BJ (cell line): ENCODE measurements around the gene MAGED2. TPM values are rescaled to one million over a fixed set of nuclear protein-coding genes. Genes with fewer than 3 reads are reported as not detected.
A peak's percentile ranks its signal among the peaks of the same experiment; 100 is the strongest.

Experiments
- CTCF ChIA-PET: fragments of 350-600 bp; formaldehyde crosslinking; extraction: SDS; loops from one replicate; lab custom pipeline; 2021; ENCODE audit warnings: antibody characterized with exemption, inconsistent platforms; lab: Yijun Ruan, JAX
- POLR2A ChIA-PET: fragments of 300-600 bp; sonication (Branson Sonifier 250); formaldehyde crosslinking; extraction: SDS; loops from one replicate; lab custom pipeline; 2021; ENCODE audit warnings: antibody characterized with exemption; lab: Charles Lee
- DNase-seq: peaks from one replicate; pipeline ENCODE4 v3.0.0-alpha.2; 2011; ENCODE audit warnings: low read depth
- H3K27me3 ChIP-seq: 2 replicates; pipeline ENCODE4 v1.6.0; 2011; ENCODE audit warnings: low read length; ENCODE audit not compliant: control insufficient read depth, insufficient read depth
- H3K36me3 ChIP-seq: 2 replicates; pipeline ENCODE4 v1.5.1; 2011; ENCODE audit warnings: low read length; ENCODE audit not compliant: control insufficient read depth, insufficient read depth
- H3K4me3 ChIP-seq: 2 replicates; pipeline ENCODE4 v1.5.1; 2011; ENCODE audit warnings: low read depth, mild to moderate bottlenecking, control low read depth, low read length
- polyA plus RNA-seq: library from polyadenylated mRNA; depleted of rRNA; stranded (reverse); fragments of >200 nt; gene quantifications from 2 replicates; pipeline ENCODE4 v1.2.3, GENCODE V29; 2011
- TF ChIP-seq, protein P1 (sequence below): IDR thresholded peaks from 2 replicates; pipeline ENCODE4 v1.5.1; 2011; ENCODE audit warnings: low read depth, mild to moderate bottlenecking, control low read depth, inconsistent platforms, low read length, moderate library complexity; ENCODE audit not compliant: insufficient read depth

Gene MAGED2
- polyA plus RNA-seq, 1 experiment, result 298 TPM

DNA sequence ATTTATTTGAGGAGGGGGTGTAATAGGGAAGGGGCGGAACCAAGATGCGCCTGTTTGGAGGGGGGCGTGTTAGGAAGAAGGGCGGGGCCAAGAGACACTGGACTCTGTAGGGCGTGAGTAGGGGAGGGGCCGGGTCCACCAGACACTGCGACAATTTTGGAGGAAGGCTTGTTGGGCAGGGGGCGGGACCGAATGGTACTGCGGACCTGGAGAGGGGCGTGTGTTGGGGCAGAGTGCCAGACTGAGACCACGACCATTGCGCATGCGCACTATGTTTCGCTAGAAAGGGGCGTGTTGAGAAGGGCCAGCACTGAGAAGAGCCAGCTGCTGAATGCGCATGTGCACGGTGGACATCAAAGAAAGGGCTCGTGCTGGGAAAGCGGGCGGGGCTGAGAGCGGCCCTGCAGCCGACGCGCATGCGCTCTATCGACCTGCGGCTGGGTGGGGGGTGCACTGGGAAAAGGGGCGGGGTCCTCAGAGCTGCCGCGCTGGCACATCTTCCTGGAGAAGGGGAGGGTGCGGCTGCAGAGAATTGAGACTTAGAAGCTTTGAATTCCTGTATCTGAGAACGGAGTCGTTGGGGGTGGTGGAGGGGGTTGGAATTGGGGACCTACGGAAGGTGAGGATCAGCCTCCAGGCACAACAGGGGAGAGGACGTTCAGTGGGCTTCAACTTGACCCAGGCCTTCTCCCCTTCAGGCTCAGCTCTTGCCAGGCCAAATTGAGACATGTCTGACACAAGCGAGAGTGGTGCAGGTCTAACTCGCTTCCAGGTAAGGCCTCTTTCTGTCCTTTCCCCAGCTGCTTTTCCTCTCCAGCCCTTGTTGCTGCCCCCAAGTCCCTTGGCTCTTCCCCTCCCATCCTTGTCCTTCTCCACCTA lies 1.3 kb downstream of the MAGED2 start:
- H3K4me3 ChIP-seq, result peak overlapping the region; percentile 61
- ChIA-PET CTCF (no interaction called here), POLR2A (interaction anchor here (0.6 to 1.0 kb wide), 4 partner anchors 9 to 345 kb away, joined by 4 to 14 read pairs (median 9); no protein-coding TSS in a partner anchor)
- TF ChIP-seq, protein P1, sequence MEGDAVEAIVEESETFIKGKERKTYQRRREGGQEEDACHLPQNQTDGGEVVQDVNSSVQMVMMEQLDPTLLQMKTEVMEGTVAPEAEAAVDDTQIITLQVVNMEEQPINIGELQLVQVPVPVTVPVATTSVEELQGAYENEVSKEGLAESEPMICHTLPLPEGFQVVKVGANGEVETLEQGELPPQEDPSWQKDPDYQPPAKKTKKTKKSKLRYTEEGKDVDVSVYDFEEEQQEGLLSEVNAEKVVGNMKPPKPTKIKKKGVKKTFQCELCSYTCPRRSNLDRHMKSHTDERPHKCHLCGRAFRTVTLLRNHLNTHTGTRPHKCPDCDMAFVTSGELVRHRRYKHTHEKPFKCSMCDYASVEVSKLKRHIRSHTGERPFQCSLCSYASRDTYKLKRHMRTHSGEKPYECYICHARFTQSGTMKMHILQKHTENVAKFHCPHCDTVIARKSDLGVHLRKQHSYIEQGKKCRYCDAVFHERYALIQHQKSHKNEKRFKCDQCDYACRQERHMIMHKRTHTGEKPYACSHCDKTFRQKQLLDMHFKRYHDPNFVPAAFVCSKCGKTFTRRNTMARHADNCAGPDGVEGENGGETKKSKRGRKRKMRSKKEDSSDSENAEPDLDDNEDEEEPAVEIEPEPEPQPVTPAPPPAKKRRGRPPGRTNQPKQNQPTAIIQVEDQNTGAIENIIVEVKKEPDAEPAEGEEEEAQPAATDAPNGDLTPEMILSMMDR, result no peak
- peak; percentile 81 for DNase-seq
- H3K36me3 ChIP-seq, result peaks cover 15% of the 10 kb centered on the region
- H3K27me3 ChIP-seq, result no peaks in the 10 kb centered on the region

DNA sequence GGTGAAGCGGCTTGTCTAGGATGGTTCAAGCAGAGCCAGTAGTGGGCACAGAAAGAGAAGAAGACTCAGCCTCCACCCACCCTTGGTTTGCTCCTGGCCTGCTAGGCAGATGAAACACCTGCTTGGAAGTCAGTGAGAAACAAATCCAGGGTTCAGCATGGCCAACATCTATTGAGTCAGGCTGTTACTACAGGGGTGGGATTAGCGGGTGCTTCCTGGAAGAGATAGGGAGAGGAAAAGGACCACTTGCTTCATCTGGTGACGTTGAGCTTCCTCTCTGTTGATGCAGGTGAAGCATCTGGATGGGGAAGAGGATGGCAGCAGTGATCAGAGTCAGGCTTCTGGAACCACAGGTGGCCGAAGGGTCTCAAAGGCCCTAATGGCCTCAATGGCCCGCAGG lies 3.0 kb downstream of the MAGED2 start:
- DNase-seq, result no peak
- Histone ChIP-seq H3K4me3 (peak overlapping the region; percentile 61), H3K27me3 (no peaks in the 10 kb centered on the region), H3K36me3 (peaks cover 25% of the 10 kb centered on the region)
- CTCF ChIA-PET, result no interaction called here
- POLR2A ChIA-PET, result no interaction called here
- TF ChIP-seq, protein P1, result no peak

DNA sequence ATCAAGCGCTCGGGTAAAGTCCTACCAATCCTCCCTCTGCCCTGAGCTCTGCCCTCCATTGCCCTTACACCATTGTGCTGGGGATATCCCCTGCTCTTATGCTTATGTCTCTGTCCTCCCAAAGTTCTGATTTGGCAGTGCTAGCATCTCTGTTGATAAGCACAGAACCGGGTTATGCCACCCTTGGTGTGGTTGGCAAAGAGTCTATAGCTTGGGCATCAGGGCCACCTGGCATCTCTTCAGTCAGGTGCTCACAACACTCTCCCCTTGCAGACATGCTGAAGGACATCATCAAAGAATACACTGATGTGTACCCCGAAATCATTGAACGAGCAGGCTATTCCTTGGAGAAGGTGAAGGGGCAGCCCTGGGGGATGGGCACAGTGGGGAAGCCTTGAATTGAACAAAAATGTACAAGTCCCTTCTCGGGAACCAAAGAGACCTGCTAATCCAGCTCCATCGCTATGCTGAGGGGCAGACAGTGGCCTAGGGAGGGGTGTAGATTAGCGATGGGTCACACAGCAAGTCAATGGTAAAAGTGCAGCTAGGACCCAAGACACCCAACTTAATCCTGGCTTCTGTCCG lies 3.8 kb downstream of the MAGED2 start:
- CTCF ChIA-PET, result no interaction called here
- Histone ChIP-seq H3K27me3 (no peaks in the 10 kb centered on the region), H3K36me3 (peaks cover 27% of the 10 kb centered on the region), H3K4me3 (no peak overlapping the region)
- TF ChIP-seq, protein P1, result no peak
- POLR2A ChIA-PET, result no interaction called here
- no peak for DNase-seq

DNA sequence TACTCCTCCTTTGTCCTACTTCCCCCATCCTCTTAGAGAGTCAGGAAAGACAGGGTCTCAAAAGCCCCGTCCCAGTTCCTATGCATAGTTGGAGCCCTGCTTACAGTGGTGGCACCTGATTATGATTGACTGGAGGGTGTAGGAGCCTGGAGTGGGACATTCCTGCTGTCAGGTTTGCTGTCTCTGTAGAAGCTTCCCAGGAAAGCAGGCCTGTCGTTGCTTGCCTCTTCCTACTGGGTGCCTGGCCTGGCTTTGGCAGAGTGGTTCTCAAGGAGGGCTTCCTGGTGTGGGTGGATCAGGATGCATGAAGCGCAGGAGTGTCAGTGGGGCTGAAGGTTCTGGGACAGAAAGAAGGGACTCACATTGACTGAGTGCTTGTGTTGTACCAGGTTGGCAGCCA lies 4.8 kb downstream of the MAGED2 start:
- TF ChIP-seq, protein P1, result no peak
- Histone ChIP-seq H3K27me3 (no peaks in the 10 kb centered on the region), H3K4me3 (no peak overlapping the region), H3K36me3 (peaks cover 27% of the 10 kb centered on the region)
- ChIA-PET CTCF (no interaction called here), POLR2A (no interaction called here)
- no peak for DNase-seq

- Histone ChIP-seq H3K4me3 (no peak overlapping the region), H3K27me3 (no peaks in the 10 kb centered on the region), H3K36me3 (peaks cover 18% of the 10 kb centered on the region)
- POLR2A ChIA-PET, result interaction anchor here (1.0 kb wide), 1 partner anchor 9 kb away, joined by 4 read pairs; no protein-coding TSS in a partner anchor
- CTCF ChIA-PET, result no interaction called here
- TF ChIP-seq, protein P1, result no peak
- no peak for DNase-seq
These were observed 9.8 kb downstream of the MAGED2 start for GRCh38 chrX:54817220-54817820.
